Hepatocyte (in vitro differentiated cells): ENCODE results near the gene COX4I1.

Experiments used
- EZH2 ChIP-seq: fragments of 200-600 bp; sonication (generic); IDR thresholded peaks from 2 replicates; pipeline ENCODE4 v1.6.1; 2016; ENCODE audit warnings: antibody characterized with exemption, mild to moderate bottlenecking, borderline replicate concordance
- EZH2phosphoT487 ChIP-seq: fragments of 200-600 bp; sonication (generic); IDR thresholded peaks from one replicate; pipeline ENCODE4 v1.6.1; 2018; ENCODE audit warnings: antibody characterized with exemption, mild to moderate bottlenecking, low read depth, moderate library complexity; ENCODE audit not compliant: unreplicated experiment, severe bottlenecking
- TF ChIP-seq, protein P1 (sequence below): fragments of 200-600 bp; sonication (generic); IDR thresholded peaks from 2 replicates; pipeline ENCODE4 v1.5.1; 2016; ENCODE audit warnings: antibody characterized with exemption, mild to moderate bottlenecking; ENCODE audit not compliant: poor library complexity

DNA sequence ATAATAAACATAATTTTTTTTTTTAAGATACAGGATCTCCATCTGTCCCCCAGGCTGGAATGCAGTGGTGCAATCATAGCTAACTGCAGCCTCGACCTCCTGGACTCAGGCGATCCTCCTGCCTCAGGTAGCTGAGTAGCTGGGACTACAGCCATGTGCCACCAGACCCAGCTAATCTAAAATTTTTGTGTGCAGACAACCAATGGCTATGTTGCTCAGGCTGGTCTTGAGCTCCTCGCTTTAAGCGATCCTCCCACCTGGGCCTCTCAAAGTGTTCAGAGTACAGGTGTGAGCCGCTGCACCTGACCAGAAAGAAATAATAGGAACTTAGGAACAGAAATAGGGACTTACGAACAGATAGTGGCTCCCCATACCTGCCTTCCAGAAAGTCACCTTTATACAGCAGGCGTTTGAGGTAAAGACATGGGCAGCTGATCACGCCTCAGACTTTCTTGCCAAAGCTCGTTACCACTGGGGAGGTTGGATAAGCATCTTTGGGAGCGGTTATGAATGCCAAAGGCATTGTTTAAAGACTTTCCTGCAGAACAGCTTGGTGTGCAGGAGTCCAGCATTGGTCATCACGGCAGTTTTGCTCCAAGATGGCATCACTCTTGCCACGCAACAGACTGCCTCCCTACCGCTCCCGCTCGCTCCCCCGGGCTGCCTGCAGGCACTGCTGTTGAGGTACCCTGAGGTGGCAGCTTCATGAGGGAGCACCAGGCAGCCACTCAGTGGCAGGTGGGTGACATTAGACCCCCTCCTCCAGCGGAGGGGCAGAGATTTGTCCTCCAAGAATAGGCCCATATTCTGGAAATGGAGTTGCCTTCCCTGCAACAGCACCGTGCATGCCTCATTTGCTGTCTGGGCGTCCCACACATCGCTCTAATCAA is 13.6 kb downstream of the COX4I1 start:
- TF ChIP-seq, protein P1, sequence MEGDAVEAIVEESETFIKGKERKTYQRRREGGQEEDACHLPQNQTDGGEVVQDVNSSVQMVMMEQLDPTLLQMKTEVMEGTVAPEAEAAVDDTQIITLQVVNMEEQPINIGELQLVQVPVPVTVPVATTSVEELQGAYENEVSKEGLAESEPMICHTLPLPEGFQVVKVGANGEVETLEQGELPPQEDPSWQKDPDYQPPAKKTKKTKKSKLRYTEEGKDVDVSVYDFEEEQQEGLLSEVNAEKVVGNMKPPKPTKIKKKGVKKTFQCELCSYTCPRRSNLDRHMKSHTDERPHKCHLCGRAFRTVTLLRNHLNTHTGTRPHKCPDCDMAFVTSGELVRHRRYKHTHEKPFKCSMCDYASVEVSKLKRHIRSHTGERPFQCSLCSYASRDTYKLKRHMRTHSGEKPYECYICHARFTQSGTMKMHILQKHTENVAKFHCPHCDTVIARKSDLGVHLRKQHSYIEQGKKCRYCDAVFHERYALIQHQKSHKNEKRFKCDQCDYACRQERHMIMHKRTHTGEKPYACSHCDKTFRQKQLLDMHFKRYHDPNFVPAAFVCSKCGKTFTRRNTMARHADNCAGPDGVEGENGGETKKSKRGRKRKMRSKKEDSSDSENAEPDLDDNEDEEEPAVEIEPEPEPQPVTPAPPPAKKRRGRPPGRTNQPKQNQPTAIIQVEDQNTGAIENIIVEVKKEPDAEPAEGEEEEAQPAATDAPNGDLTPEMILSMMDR: no peak
- TF ChIP-seq EZH2 (no peak), EZH2phosphoT487 (no peak)
